CD4-positive, alpha-beta T cell treated with Interleukin-15 for 4 hours (primary cell): ENCODE measurements around the gene BUB1B.
A peak's percentile ranks its signal among the peaks of the same experiment; 100 is the strongest.

Experiments
- DNase-seq: peaks from one replicate; pipeline ENCODE4 v3.0.0-alpha.2; 2020; ENCODE audit warnings: low spot score

BUB1B gene

GRCh38 chr15:40254452-40254851 is 93.6 kb downstream of the BUB1B start:
- no peak for DNase-seq

- DNase-seq: no peak
Measured at GRCh38 chr15:40255033-40255432, 94.2 kb downstream of the BUB1B start.

GRCh38 chr15:40256638-40257235 is 95.9 kb downstream of the BUB1B start:
- DNase-seq: peak; percentile 40

GRCh38 chr15:40257656-40258450 is 97.0 kb downstream of the BUB1B start:
- DNase-seq: no peak

- no peak for DNase-seq
Measured at GRCh38 chr15:40258544-40258943, 97.7 kb downstream of the BUB1B start.

GRCh38 chr15:40259021-40259420 is 98.2 kb downstream of the BUB1B start:
- no peak for DNase-seq

- DNase-seq: no peak
Measured at GRCh38 chr15:40263024-40263754, 102.3 kb downstream of the BUB1B start.

- no peak for DNase-seq
Measured at GRCh38 chr15:40264321-40265153, 103.7 kb downstream of the BUB1B start.

- no peak for DNase-seq
Measured at GRCh38 chr15:40265355-40265754, 104.5 kb downstream of the BUB1B start.

- no peak for DNase-seq
Measured at GRCh38 chr15:40265875-40266274, 105.0 kb downstream of the BUB1B start.

- no peak for DNase-seq
Measured at GRCh38 chr15:40266828-40267304, 106.0 kb downstream of the BUB1B start.

- DNase-seq: no peak
Measured at GRCh38 chr15:40267670-40268069, 106.8 kb downstream of the BUB1B start.

- DNase-seq: no peak
Measured at GRCh38 chr15:40269604-40270003, 108.7 kb downstream of the BUB1B start.

GRCh38 chr15:40270246-40270995 is 109.6 kb downstream of the BUB1B start:
- no peak for DNase-seq
